Hepatocyte (in vitro differentiated cells): ENCODE measurements around the gene CACNA2D4.

Experiments
- EZH2 ChIP-seq: fragments of 200-600 bp; sonication (generic); IDR thresholded peaks from 2 replicates; pipeline ENCODE4 v1.6.1; 2016; ENCODE audit warnings: antibody characterized with exemption, mild to moderate bottlenecking, borderline replicate concordance
- EZH2phosphoT487 ChIP-seq: fragments of 200-600 bp; sonication (generic); IDR thresholded peaks from one replicate; pipeline ENCODE4 v1.6.1; 2018; ENCODE audit warnings: antibody characterized with exemption, mild to moderate bottlenecking, low read depth, moderate library complexity; ENCODE audit not compliant: unreplicated experiment, severe bottlenecking
- TF ChIP-seq, protein P1 (sequence below): fragments of 200-600 bp; sonication (generic); IDR thresholded peaks from 2 replicates; pipeline ENCODE4 v1.5.1; 2016; ENCODE audit warnings: antibody characterized with exemption, mild to moderate bottlenecking; ENCODE audit not compliant: poor library complexity

GRCh38 chr12:1793426-1794210, 124.8 kb downstream of the CACNA2D4 start:
- TF ChIP-seq, protein P1, sequence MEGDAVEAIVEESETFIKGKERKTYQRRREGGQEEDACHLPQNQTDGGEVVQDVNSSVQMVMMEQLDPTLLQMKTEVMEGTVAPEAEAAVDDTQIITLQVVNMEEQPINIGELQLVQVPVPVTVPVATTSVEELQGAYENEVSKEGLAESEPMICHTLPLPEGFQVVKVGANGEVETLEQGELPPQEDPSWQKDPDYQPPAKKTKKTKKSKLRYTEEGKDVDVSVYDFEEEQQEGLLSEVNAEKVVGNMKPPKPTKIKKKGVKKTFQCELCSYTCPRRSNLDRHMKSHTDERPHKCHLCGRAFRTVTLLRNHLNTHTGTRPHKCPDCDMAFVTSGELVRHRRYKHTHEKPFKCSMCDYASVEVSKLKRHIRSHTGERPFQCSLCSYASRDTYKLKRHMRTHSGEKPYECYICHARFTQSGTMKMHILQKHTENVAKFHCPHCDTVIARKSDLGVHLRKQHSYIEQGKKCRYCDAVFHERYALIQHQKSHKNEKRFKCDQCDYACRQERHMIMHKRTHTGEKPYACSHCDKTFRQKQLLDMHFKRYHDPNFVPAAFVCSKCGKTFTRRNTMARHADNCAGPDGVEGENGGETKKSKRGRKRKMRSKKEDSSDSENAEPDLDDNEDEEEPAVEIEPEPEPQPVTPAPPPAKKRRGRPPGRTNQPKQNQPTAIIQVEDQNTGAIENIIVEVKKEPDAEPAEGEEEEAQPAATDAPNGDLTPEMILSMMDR = no peak
- TF ChIP-seq EZH2 = no peak
- no peak for TF ChIP-seq EZH2phosphoT487
